SK-N-SH treated with all-trans-retinoic acid at 6 μM for 48 hours (cell line): ENCODE results near the gene ZNF709.

ENCODE experiments used
- ARNTL ChIP-seq: fragments of 450-650 bp; formaldehyde crosslinking; IDR thresholded peaks from 2 replicates; pipeline ENCODE4 v1.5.0; 2020; ENCODE audit warnings: low read depth, mild to moderate bottlenecking, moderate library complexity, borderline replicate concordance
- CREB5 ChIP-seq: fragments of 250-450 bp; sonication (Bioruptor Pico); IDR thresholded peaks from 2 replicates; pipeline ENCODE4 v1.5.1; 2020; ENCODE audit warnings: low read depth, mild to moderate bottlenecking, moderate library complexity
- CSRNP3 ChIP-seq: fragments of 250-450 bp; sonication (Bioruptor Pico); IDR thresholded peaks from 2 replicates; pipeline ENCODE4 v1.5.1; 2021; ENCODE audit warnings: mild to moderate bottlenecking, moderate library complexity
- ESRRG ChIP-seq: fragments of 250-450 bp; sonication (Bioruptor Pico); IDR thresholded peaks from 2 replicates; pipeline ENCODE4 v1.6.1; 2021; ENCODE audit warnings: mild to moderate bottlenecking
- ISL1 ChIP-seq: fragments of 250-450 bp; sonication (Bioruptor Pico); IDR thresholded peaks from 2 replicates; pipeline ENCODE4 v2.1.2; 2022; ENCODE audit warnings: mild to moderate bottlenecking, moderate library complexity
- OSR1 ChIP-seq: fragments of 250-450 bp; sonication (Bioruptor Pico); IDR thresholded peaks from 2 replicates; pipeline ENCODE4 v1.8.0; 2022; ENCODE audit warnings: moderate library complexity, mild to moderate bottlenecking, inconsistent platforms
- RARB ChIP-seq: fragments of 250-450 bp; sonication (Bioruptor Pico); IDR thresholded peaks from 2 replicates; pipeline ENCODE4 v1.8.0; 2021; ENCODE audit warnings: mild to moderate bottlenecking, moderate library complexity
- SNAI2 ChIP-seq: fragments of 250-450 bp; sonication (Bioruptor Pico); IDR thresholded peaks from 2 replicates; pipeline ENCODE4 v1.5.0; 2020; ENCODE audit warnings: mild to moderate bottlenecking, moderate library complexity
- ZFP3 ChIP-seq: fragments of 250-450 bp; sonication (Bioruptor Pico); IDR thresholded peaks from 2 replicates; pipeline ENCODE4 v1.5.0; 2020; ENCODE audit warnings: mild to moderate bottlenecking, moderate library complexity
- ZFP30 ChIP-seq: fragments of 450-650 bp; formaldehyde crosslinking; IDR thresholded peaks from 2 replicates; pipeline ENCODE4 v1.5.0; 2022; ENCODE audit warnings: mild to moderate bottlenecking, moderate library complexity
- ZNF70 ChIP-seq: fragments of 450-650 bp; formaldehyde crosslinking; IDR thresholded peaks from 2 replicates; pipeline ENCODE4 v1.5.0; 2020; ENCODE audit warnings: mild to moderate bottlenecking, moderate library complexity
- ZNF8 ChIP-seq: fragments of 450-650 bp; formaldehyde crosslinking; IDR thresholded peaks from 2 replicates; pipeline ENCODE4 v1.5.0; 2020; ENCODE audit warnings: mild to moderate bottlenecking, moderate library complexity
- TF ChIP-seq, protein P1 (sequence below): fragments of 250-450 bp; sonication (Bioruptor Pico); IDR thresholded peaks from 2 replicates; pipeline ENCODE4 v1.8.0; 2020; ENCODE audit warnings: mild to moderate bottlenecking, moderate library complexity, borderline replicate concordance
- TF ChIP-seq, protein P2 (sequence below): fragments of 250-450 bp; sonication (Bioruptor Pico); IDR thresholded peaks from 2 replicates; pipeline ENCODE4 v1.8.0; 2021; ENCODE audit warnings: low read depth, mild to moderate bottlenecking, moderate library complexity, borderline replicate concordance

DNA sequence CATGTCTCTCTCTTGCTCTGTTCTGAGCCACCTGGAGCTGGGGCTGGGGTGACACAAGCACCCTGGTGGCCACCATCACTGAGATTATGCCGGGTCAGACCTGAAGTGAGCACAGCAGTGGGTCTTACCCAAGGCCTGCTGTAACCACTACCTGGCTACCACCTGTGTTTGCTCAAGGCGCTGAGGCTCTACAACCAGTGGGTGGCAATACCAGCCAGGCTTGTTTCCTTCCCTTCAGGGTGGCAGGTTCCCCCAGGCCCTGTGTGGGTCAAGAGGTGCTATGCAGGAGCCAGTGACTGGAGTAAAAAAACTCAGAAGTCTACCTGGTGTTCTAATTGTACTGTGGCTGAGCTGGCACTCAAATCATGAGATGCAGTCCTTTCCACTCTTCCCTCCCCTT, 35.8 kb downstream of the ZNF709 start:
- TF ChIP-seq ESRRG (CRISPR knock-in tag) = no peak
- TF ChIP-seq ZFP30 (CRISPR knock-in tag) = no peak
- no peak for TF ChIP-seq OSR1 (CRISPR knock-in tag)
- TF ChIP-seq ISL1 (CRISPR knock-in tag) = no peak
- TF ChIP-seq ZNF8 (CRISPR knock-in tag) = no peak
- TF ChIP-seq RARB (CRISPR knock-in tag) = no peak
- TF ChIP-seq ARNTL (CRISPR knock-in tag) = no peak
- TF ChIP-seq CREB5 = no peak
- TF ChIP-seq ZFP3 (CRISPR knock-in tag) = no peak
- TF ChIP-seq CSRNP3 = no peak
- TF ChIP-seq, protein P1, sequence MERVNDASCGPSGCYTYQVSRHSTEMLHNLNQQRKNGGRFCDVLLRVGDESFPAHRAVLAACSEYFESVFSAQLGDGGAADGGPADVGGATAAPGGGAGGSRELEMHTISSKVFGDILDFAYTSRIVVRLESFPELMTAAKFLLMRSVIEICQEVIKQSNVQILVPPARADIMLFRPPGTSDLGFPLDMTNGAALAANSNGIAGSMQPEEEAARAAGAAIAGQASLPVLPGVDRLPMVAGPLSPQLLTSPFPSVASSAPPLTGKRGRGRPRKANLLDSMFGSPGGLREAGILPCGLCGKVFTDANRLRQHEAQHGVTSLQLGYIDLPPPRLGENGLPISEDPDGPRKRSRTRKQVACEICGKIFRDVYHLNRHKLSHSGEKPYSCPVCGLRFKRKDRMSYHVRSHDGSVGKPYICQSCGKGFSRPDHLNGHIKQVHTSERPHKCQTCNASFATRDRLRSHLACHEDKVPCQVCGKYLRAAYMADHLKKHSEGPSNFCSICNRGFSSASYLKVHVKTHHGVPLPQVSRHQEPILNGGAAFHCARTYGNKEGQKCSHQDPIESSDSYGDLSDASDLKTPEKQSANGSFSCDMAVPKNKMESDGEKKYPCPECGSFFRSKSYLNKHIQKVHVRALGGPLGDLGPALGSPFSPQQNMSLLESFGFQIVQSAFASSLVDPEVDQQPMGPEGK = no peak
- TF ChIP-seq, protein P2, sequence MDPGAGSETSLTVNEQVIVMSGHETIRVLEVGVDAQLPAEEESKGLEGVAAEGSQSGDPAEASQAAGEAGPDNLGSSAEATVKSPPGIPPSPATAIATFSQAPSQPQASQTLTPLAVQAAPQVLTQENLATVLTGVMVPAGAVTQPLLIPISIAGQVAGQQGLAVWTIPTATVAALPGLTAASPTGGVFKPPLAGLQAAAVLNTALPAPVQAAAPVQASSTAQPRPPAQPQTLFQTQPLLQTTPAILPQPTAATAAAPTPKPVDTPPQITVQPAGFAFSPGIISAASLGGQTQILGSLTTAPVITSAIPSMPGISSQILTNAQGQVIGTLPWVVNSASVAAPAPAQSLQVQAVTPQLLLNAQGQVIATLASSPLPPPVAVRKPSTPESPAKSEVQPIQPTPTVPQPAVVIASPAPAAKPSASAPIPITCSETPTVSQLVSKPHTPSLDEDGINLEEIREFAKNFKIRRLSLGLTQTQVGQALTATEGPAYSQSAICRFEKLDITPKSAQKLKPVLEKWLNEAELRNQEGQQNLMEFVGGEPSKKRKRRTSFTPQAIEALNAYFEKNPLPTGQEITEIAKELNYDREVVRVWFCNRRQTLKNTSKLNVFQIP (CRISPR knock-in tag) = no peak
- no peak for TF ChIP-seq ZNF70 (CRISPR knock-in tag)
- no peak for TF ChIP-seq SNAI2 (CRISPR knock-in tag)
